H4 (cell line): ENCODE measurements around the gene BSN. TPM values are rescaled to one million over a fixed set of nuclear protein-coding genes. Genes with fewer than 3 reads are reported as not detected.
"Not testable (repeated sequence)": the region's sequence is repeated elsewhere in the genome, so short reads cannot be mapped to it uniquely, and the experiment has no call there.

Experiments used
- DNase-seq: peaks from one replicate; pipeline ENCODE4 v3.0.0-alpha.2; 2015; ENCODE audit warnings: low spot score
- total RNA-seq: library from RNA; depleted of rRNA; stranded (reverse); fragments of >200 nt; shearing (Covaris generic); gene quantifications from 2 replicates; pipeline ENCODE4 v1.2.3, GENCODE V29; 2014

The BSN gene
- total RNA-seq, 1 experiment from 2014 or later, result 0.04 TPM

- DNase-seq, result peak; percentile 95
These were observed 119.6 kb downstream of the BSN start, which contains the start of gene APEH for GRCh38 chr3:49673715-49674496. Gene APEH (plus strand): TSS chr3:49674351. CDS start chr3:49674402, 51 bp downstream.

GRCh38 chr3:49674497-49674983, 120.3 kb downstream of the BSN start:
- no peak for DNase-seq

DNA sequence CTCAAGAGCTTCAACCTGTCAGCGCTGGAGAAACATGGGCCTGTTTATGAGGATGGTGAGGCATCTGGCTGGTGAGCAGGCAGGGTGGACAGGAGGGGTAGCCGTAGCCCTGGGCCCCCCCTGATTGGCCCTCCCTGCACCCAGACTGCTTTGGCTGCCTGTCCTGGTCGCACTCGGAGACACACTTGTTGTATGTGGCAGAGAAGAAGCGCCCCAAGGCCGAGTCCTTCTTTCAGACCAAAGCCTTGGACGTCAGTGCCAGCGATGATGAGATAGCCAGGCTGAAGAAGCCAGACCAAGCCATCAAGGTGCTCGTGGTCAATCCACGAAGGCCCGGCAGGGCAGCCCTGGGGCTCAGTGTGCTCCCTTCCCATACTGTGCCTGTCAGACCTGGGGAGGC, 121.6 kb downstream of the BSN start:
- no peak for DNase-seq

DNA sequence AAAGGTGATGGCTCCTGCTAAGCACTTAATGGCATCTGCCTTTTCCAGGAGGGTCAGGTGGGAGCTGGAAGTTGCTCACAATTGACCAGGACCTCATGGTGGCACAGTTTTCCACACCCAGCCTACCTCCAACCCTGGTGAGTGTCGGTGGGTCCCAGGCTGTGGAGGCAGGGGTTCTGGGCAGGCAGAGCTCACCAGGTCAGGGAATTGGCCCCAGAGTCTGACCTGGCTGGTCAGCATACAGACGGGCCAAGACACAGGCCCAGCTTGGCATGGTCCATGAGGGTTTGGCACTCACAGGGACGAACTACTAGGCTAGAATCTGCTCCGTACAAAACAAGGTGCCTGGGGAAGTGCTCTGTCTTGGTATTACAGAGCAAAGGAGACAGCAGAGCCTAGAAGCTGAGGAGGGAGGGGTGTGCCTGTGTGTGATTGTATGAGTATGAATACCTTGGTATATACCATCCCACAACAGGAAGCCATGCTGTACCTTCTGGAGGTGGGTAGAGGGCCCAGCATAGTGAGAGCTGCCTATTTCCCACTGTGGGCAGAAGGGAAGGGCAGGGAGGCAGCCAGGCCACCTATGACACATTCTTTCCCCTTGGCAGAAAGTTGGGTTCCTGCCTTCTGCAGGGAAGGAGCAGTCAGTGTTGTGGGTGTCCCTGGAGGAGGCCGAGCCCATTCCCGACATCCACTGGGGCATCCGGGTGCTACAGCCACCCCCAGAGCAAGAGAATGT, 126.4 kb downstream of the BSN start:
- DNase-seq, result no peak

- no peak for DNase-seq
These were observed 126.9 kb downstream of the BSN start for GRCh38 chr3:49681232-49681522.

DNA sequence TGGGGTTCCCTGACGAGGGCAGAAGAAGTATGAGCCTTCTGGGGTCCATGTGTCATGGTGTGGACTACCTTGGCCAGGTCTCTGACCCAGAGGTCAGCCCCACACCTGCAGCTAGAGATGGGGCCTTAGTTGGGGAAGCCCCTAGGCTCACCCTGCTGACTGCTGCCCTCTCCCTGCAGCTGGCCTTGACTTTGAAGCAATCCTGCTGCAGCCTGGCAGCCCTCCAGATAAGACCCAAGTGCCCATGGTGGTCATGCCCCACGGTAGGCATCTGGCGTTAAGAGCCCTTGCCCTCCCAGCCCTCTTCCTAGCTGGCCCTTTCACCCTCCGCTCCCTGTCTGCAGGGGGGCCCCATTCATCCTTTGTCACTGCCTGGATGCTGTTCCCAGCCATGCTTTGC, 127.3 kb downstream of the BSN start:
- no peak for DNase-seq

DNA sequence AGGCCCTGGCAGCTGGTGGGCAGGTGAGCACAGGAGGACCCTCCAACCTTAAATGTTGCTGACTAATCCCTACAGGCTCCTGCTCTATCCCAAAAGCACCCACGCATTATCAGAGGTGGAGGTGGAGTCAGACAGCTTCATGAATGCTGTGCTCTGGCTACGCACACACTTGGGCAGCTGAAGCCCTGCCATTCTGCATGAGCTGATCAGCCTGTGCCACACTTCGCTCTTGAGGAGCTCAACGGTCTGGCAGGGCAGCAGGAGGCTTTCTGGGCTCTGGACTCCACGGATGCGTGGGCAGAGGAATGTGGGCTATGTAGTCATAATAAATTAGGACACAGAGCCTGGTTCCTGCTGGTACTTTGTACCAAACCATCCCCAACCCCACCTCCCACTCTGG, 128.9 kb downstream of the BSN start:
- no peak for DNase-seq

DNA sequence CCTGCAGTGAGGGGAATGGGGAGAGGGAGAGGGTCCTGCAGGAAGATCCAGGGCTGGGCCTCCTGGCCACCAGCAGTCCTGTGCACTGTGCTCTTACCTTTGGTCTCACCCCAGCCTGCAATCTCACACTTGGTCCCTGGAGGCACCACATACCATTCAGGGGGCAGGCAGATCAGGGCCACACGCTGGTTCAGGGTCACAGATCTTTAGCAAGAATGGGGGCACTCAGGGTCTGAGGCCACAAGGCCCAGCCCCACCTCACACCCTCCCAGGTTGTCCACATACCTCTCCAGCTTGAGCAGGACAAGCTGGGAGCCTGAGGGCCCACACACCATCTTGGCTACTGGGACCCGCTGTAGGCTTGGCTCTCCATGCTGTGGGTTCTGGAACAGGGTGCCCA, 130.2 kb downstream of the BSN start:
- not testable (repeated sequence) for DNase-seq

GRCh38 chr3:49685103-49685502, 130.8 kb downstream of the BSN start:
- DNase-seq, result not testable (repeated sequence)

DNA sequence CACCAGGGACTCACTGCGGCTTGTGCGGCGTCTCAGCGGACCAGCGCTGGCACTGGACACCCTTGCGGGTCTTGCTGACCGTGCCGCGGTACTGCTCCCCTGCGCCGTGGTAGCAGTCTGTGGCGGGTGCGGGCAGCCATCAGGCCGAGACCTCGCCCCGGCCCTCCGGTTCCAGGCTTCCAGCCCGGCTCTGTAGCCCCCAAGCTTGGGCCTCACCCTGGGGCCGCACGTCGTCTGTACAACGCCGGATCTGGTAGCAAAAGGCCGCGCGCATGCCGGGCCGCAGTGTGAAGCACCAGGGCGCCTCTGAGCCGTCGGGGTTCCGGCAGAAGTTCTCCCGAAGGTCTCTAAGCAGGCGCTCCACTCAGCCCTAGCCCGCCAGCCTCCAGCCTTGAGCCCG, 131.6 kb downstream of the BSN start:
- DNase-seq, result not testable (repeated sequence)

- not testable (repeated sequence) for DNase-seq
These were observed 132.1 kb downstream of the BSN start for GRCh38 chr3:49686346-49686745.

GRCh38 chr3:49686769-49687423, 132.6 kb downstream of the BSN start:
- DNase-seq, result not testable (repeated sequence)

GRCh38 chr3:49687424-49687795, 133.1 kb downstream of the BSN start:
- not testable (repeated sequence) for DNase-seq

DNA sequence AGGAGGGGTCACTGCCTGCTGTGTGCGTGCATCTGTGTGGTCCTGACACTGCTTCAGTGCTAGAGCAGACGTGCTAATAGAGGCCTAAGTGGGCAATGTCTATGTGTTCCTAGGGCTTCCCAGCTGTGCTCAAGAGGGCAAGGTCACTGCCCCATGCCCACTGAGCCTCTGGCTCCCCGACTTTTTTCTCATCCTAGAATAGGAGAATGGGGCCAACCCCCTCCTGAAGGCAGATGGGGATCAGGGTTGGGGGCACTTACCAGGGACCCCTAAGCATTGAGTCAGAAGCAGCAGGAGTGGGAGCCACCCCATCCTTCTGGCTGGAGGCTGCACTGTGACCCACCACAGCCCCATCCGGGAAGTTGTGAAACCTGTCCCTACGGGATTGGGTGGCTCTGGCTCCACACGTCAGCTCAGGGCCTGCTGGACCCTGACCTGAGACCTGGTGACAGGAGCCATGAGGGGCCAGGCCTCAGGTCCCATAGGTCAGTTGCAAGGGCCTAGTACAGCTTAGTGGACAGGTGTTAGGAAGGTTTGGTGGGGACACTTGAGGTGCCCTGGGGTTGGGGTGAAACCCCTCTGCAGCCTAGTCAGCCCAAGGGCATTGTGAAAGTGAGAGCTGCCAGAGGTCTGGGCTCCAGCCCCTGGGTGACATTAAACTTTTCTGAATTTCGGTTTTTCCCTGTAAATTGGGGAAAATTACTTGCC, 134.2 kb downstream of the BSN start:
- not testable (repeated sequence) for DNase-seq

DNA sequence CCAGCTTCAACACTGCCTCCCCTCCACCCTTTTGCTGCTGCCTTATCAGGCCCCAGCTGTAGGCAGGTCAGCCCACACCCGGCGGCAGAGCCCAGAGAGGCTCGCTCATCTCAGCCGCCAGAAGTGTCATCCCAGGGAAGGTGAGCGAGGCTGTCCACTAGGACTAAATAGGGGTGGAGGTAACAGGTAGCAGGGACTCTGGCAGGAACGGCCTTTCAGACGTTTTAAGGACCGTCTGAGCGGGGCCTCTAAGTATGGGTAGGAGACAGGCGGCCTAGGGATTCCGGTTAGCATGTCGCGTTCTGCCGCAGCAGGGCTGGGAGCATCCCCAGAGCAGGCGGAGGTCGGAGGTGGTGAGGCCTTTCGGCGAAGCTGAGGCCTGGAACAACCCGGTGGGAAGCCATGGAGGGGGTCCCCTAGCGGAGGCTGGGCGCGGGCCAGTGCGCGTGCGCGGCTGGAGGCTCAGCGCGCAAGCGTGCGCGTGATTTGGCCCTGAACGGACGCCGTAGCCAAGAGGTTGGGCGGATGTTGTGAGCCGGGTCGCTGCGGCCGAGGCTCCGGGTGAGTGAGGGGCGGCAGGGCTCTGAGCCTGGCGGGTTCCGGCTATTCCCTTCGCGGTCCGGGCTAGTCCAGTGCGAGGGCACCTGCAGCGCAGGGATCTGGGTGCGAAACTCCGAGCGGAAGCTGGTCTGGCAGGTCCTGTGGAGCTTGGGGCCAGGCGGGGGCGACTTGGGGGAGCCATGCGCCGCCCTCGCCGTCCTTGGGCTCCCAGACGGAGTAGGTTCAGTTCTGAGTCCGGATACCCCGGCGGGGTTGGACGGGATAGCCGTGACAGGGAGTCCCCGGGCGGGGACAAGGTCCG, 135.0 kb downstream of the BSN start, which contains the start of the genes MST1 and RNF123:
Gene MST1 (minus strand): TSS at position 429 of the 862 bp plus-strand sequence. CDS start 783 bp downstream, outside the sequence.
Gene RNF123 (plus strand): TSS at position 512 of the 862 bp plus-strand sequence. CDS start 1,609 bp downstream, outside the sequence.
- DNase-seq, result peak; percentile 73

DNA sequence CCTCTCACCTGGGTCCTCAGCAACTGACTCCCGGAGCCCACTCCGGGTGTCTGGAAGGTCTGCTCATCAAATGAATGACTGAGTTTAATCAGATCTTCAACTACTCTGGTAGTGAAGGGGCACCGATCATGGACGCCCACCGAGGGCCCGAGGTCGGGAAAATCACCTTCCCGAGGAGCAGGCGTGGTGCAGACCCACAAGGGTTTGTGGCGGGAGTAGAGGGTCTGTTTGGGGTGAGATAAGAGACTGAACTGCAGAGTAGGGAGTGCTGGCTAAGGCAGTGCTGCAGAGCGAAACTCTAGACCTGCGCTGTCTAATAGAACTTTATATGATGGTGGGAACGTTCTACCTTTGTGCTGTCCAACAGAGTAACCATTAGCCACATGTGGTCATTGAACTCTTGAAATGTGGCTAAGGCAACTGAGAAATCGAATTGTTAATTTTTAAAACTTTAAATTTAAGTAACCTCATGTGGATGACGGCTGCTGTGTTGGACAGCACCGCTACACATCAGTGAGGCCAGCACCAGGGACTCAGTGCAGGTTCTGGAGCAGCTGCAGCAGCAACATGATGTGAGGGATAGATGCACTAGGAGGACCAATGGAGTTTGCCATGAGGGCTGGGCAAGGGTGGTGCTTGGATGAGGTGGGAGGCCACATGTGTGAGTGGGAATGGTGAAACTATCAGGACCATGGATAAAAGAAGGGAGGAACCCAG, 135.8 kb downstream of the BSN start:
- not testable (repeated sequence) for DNase-seq

DNA sequence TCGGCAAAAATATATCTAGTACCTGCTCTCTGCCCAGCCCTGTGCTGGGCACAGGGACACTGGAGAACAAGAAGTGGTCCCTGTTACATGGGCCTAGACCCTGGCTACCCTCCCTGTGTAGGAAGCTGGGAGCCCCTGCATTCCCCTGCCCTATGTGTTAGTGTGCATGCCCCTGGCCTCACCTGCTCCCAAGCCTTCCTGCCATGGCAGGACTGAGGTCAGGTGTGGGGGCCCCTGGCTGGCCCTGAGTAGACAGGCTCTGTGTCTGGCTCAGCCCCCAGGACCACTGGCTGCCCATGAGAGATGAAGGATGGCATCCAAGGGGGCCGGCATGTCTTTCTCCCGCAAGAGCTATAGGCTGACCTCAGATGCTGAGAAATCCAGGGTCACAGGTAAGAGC, 136.6 kb downstream of the BSN start:
- not testable (repeated sequence) for DNase-seq

- DNase-seq, result not testable (repeated sequence)
These were observed 137.2 kb downstream of the BSN start for GRCh38 chr3:49691481-49691880.

DNA sequence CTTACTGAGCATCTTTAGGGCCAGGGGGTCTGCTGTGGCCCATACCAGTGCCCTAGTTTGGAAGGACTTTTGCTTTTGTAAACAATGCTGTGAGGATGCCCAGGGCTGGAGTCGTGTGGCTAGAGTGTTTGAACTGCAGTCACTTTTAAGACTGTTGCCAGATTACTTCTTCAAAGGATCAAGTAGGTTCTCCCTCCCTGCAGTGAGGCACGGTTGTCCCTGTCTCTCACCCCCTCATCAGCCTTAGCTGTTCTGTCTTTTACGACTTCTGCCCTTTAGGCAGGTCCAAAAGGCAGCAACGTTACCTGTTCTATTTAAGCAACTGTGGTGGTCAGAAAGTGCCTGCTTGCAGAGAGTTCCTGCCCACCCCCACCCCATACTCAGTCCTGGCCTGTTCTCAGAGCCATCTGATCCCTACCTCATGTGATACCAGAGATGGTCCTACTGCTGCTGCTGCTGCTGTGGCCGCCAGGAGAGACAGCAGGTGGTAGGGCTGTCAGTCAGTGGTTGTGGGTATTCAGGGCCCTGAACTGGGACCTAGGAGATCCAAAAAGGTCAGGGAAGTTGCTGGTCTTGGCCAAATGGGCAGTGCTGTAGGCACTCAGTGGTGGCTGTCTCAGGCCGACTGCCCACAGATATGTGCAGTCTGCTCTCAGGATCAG, 140.3 kb downstream of the BSN start:
- not testable (repeated sequence) for DNase-seq
